HFF-Myc (cell line): Measurements from ENCODE around the gene PROZ.

ENCODE experiments used
- DNase-seq: peaks from one replicate; pipeline ENCODE4 v3.0.0-alpha.2; 2011; ENCODE audit warnings: low read depth; ENCODE audit errors: extremely low read depth
- H3K4me3 ChIP-seq: replicated peaks from 2 replicates; pipeline ENCODE4 v1.5.1; 2011; ENCODE audit warnings: low read depth, mild to moderate bottlenecking, control low read depth, low read length
- CTCF ChIP-seq: IDR thresholded peaks from 2 replicates; pipeline ENCODE4 v1.5.1; 2012; ENCODE audit warnings: mild to moderate bottlenecking, low read depth, low read length, control low read depth; ENCODE audit errors: missing control alignments

The PROZ gene

GRCh38 chr13:113172419-113172926, 14.0 kb downstream of the PROZ start:
- TF ChIP-seq CTCF: no peak
- no peak for DNase-seq
- no peak overlapping the region for H3K4me3 ChIP-seq

- no peak for DNase-seq
- no peak overlapping the region for H3K4me3 ChIP-seq
- no peak for TF ChIP-seq CTCF
Observed at GRCh38 chr13:113176280-113176679, 17.8 kb downstream of the PROZ start.

GRCh38 chr13:113176822-113177221, 18.4 kb downstream of the PROZ start:
- DNase-seq: no peak
- TF ChIP-seq CTCF: no peak
- no peak overlapping the region for H3K4me3 ChIP-seq

GRCh38 chr13:113178070-113178895, 19.8 kb downstream of the PROZ start:
- no peak for TF ChIP-seq CTCF
- no peak overlapping the region for H3K4me3 ChIP-seq
- peak; percentile 65 for DNase-seq

- no peak overlapping the region for H3K4me3 ChIP-seq
- TF ChIP-seq CTCF: no peak
- DNase-seq: no peak
Observed at GRCh38 chr13:113178896-113179167, 20.4 kb downstream of the PROZ start.

GRCh38 chr13:113179374-113180230, 21.2 kb downstream of the PROZ start:
- no peak for DNase-seq
- H3K4me3 ChIP-seq: no peak overlapping the region
- TF ChIP-seq CTCF: no peak
